Stimulated activated CD8-positive, alpha-beta memory T cell treated with anti-CD3 and anti-CD28 coated beads, Interleukin-15, amount 100 ng/mL, for 48 hours (primary cell): ENCODE results near the gene CNOT11.
"Not testable (repeated sequence)": the region's sequence is repeated elsewhere in the genome, so short reads cannot be mapped to it uniquely, and the experiment has no call there.

Experiments used
- DNase-seq, 2 donors: peaks; one replicate each; pipeline ENCODE4 v3.0.0-alpha.2; 2020; ENCODE audit warnings: low read depth in 2 of 2

CNOT11 gene

DNA sequence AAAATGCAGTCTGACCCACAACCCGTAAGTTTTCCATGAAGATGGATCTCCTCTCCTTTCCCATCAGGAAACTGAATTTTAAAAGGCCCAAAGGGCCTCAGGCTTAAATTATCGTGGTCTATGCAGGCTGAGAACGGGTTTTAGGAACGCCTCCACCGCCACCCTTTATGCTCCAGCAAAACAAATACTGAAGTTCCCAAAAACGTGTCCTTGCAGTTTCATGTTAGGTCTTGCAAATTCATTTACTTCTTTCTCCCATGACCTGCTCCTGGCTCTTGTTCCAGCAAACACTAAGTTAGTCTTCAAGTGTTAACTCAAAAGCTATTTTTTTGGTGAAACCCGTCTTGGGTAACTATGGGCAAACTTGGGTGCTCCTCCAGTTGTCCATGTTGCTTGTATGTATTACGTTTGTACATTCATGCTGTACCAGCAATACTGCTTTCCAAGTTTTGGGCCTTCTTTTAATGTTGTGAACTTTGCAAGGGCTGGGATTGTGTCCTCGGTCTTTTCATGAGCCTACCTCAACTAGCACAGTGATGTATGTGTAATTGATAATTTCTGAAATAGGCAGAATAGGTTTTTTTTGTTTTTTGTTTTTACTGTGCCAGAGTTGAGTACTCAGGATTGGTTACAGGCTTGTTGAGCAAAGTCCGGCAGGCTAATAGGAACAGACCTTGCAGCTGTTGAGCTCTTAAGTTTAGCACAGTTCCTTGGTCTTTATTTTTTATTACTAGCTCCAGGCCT, 57.6 kb downstream of the CNOT11 start:
- no peak for DNase-seq

DNA sequence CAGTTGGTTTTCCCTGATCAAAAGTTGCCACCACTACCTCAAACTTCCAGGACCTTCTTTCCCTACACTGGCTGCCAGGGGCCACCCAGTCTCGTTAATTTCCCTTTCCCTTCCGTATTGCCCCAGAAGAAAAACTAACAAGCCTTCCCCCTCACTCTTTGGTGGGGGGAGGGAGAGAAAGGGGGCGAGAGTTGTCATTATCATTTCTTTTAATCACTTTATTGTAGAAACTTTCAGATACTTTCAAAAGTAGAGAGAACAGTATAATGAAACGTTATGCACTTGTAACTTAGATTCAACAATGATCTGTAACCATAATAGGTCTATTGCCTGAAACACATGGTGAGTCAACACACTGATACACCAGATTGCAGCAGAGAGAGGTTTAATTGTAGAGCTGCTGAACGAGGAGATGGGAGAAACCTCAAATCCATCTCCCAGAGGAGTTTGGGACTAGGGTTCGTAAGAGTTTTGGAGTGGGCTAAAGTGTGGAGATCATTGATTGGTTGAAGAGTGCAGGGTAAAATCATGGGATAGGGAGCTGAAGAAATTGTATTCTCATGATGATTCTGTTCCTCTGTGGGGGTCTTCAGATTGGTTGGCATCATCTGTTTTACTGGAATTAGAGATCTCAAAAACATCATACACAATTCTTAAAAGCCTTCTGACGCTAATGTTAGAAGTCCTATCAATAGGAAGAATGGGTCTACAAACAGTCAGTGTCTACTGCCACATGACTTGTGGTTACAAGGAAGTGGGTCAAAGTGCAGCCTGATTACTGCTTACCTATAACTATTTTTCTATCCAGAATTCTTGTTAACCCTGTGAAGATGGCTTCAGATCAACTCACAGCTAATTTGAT, 58.4 kb downstream of the CNOT11 start:
- no peak for DNase-seq

DNA sequence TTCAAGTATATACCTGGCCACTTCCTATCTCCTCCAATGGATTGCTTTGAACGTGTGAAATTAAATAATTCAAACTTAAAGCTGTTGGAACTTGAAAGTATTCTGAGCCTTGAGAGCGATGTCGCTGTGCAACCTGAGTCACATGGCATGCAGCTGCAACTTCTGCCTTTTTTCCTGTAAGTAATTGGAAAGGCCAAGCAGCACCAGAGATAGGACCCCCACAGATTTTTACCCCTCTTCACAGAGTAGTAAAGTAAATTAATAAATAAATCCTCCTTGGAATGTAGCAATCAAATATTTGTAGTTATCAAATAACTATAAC, 59.0 kb downstream of the CNOT11 start:
- DNase-seq: no peak

DNA sequence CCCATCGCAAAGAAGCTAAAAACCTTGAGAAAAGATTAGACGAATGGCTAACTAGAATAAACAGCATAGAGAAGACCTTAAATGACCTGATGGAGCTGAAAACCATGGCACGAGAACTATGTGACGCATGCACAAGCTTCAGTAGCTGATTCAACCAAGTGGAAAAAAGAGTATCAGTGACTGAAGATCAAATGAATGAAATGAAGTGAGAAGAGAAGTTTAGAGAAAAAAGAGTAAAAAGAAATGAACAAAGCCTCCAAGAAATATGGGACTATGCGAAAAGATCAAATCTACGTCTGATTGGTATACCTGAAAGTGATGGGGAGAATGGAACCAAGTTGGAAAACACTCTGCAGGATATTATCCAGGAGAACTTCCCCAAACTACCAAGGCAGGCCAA, 63.9 kb downstream of the CNOT11 start:
- not testable (repeated sequence) for DNase-seq
